DMS53 (cell line): ENCODE results near the gene SPRR5.

Experiments used
- DNase-seq: peaks from one replicate; lab custom pipeline; 2025; lab: John Stamatoyannopoulos, UW

Gene SPRR5

DNA sequence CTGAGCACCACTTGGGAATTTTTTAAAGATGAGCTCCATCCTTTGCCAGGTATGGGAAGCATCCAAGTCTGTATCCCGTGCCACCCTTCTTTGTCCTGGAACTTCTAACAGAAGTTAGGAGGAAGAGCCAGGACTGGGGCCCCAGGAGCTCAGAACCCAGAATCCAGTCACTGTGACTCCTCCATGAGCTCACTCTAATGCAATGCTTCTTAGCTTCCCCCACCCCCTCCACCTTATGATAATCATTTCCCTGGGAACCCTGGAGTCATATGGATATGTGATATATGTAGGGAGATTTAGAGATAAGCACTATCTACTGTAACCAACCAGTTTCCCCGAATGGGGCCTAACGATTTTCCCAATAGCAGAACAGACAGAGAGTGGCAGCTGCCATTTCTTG lies 758 bp upstream of the SPRR5 start:
- no peak for DNase-seq

DNA sequence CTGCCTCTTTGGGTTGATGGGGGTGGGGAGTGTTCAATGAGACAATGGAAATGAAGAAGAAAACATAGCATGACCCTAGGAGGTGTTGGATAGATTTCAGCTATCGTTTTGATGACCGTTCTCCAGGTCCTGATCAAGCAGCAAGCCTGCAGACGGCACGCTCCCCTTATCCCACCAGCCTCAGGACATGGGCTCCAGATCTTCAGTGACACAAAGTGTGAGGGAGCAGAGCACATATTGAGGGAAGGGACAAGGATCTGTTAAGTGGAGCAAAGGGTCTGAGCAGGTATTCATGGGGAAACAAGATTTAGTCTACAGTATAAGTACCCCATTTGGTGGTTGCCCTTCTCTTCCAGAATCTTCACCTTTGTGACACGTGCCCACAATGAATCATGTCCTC lies 4.7 kb downstream of the SPRR5 start:
- DNase-seq: no peak

DNA sequence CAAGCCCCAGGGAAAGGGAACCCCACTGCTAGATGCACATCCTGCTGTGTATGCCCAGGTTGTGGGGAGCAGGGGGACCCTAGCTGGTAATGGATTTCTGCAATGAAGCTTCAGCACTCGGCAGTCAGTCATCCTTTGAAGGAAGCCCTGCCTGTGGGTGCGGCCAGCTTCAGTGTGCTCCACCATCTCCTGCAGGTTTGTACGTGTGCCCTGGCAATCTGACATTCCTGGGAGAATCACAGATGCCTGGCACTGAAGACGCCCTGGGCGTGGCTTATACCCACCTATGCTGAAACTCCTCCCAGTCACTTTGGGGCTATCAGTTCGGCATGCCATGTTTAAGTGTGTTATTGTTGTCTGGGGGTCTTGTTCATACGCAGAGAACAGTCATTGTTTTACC lies 6.8 kb downstream of the SPRR5 start:
- no peak for DNase-seq

DNA sequence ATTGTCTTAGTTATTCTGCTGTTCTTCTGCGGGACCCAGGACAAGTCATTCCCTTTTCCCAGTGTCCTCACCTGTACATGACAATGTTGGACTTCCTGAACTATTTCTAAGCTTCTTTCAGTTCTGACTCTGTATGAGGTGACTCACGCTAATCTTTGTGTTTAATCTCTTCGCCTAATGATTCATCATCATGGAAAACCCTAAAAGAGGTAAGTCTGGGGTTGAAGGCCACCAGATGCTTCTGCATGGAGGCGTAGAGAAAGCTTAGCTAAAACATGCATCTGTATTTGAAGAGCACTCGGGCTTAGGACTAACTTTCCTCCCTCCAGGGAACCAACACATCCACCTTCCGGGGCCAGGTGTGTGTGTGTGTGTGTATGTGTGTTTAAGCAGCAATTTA lies 7.4 kb downstream of the SPRR5 start:
- no peak for DNase-seq

DNA sequence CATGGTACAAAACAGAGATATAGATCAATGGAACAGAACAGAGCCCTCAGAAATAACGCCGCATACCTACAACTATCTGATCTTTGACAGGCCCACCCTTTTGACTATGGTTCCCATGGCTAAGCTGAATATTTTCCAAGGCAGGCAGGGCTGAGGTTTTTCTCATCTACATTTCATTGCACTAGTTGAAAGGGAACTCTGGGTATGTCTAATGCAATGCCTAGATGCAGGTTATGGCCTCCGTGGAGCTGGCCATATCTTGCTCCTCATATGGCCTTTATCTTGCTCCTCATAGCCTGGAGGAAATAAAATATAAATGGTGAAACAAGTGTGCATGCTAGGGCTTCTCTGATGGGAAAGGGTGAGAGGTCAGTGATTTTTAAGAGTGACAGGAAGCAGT lies 10.6 kb downstream of the SPRR5 start:
- DNase-seq: no peak

DNA sequence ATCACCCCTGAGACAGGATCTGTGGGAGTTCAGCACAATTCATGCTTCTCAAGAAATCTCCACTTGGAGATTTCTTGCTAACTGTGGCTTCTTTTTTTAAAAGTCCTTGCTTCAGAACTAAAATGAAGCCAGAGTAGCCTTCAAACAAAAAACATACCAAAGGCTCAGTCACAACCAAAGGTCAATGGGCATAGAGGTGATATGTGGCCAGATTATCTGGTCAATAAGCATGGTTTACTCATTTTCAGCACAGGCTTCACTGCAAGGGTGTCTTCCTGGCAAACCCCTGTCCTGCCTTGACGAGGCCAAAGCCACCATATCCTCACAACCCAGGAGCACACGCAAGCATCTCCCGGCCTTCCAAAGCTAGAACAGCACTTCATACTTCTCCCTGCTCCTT lies 12.3 kb downstream of the SPRR5 start:
- no peak for DNase-seq

DNA sequence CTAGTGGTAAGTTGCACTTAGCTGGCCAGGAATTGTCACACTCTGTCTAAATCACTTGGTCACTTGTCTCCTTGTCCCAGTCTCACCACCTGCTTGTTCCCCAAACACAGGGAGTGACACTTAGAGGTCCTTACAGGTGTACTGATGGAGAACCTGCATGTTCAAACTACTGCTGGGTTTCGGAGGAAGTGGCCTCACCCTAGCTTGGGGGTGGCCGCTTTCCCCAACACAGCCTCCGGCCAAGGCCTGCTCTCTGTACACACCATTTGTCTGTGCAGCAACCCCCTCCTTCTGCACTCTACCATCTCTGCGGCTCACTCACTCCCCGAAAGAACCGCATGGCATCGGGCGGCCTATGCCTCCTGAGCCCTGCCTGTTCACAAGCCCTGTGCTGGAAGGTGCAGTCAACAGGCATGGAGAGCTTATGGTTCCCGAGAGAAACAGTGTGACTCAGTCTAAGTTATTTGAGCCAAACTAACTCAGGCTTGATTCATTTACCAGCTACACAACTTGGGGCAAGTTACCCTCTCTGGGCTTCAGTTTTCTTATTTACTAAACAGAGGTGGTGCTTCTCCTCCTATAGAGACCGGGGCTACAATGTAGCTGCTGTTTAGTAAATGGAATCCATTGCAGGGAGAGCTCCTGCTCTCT lies 12.9 kb downstream of the SPRR5 start:
- DNase-seq: no peak

DNA sequence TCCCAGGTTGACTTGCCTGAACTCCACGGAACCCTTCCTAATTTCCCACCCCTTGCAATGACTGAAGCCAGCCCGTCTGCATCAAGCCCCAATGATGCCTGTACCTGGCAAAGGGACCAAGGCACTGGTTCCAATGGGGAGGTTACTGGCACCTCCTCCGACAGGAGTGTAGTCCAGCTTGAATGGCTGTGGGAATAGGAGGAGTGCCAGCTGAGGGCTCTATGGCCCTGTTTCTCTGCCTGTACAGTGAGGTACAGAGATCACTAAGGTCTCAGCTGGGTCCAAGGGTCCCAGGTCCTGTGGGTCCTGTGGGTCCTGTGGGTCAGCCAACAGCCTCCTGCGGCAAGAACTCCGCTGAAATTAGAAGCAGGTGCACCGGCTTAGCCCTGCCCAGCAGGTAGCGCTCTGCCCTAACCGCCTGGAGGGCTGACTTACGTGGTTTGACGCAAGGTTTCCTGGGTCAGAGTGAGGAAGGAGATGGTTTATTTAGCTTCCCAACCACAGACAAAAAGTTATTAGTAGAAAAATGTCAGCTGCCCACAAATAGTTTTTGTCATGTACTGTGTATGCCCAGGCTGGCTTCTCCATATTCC lies 13.5 kb downstream of the SPRR5 start:
- DNase-seq: peak; percentile 8

DNA sequence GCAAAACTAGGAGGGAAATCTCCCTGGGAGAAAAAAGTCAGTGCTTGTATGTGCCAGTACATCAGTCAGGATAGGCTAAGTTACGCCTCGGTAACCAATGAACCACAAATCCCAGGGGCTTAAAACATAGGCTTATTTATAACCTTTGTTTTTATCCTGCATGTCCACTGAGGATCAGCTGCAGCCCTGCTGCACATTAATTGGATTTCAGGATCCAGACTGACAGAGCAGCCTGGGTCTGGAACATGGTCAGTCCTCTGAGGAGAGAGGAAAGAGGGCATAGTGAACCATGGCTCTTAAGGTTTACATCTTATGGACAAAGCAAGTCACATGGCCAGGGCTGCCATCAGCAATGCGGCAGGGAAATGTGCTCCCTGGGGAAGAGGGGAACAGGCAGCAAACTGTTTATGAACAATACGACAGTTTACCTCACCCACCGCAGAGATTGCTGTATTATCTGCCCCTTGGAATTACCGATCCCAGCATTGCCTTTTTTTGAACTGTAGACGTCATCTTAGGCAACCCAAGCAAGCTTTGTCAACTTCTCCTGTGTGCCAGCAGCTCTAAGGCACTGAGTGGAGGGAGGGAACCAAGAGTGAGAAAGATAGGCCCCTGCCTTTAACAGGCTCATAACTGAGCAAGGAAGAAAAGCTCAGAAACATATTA lies 14.4 kb downstream of the SPRR5 start:
- DNase-seq: no peak

DNA sequence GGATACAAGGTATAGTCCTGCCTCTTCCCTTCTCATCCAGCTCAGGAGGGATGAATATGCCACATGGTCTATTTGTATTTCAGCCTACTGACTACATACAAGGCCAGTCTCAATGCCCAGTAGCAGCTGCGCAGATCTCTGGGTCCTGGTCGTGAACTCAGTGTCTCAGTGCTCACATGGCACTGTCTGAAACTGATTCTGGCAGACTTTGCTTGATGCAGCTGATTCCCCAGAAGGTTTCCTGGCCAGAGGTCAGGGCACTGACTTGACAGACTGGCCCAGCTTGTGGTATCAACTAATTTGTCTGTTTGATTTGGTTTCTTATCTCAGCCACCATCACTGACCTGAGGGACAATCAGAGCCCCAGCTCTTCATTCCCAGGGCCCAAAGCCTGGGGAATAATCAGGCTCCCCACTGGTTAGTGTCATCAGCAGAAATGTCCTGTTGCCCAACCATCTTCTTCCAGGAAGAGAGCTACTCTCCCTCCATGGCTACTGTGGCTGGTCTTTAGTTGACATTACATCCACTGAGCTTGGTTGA lies 15.9 kb downstream of the SPRR5 start:
- no peak for DNase-seq

DNA sequence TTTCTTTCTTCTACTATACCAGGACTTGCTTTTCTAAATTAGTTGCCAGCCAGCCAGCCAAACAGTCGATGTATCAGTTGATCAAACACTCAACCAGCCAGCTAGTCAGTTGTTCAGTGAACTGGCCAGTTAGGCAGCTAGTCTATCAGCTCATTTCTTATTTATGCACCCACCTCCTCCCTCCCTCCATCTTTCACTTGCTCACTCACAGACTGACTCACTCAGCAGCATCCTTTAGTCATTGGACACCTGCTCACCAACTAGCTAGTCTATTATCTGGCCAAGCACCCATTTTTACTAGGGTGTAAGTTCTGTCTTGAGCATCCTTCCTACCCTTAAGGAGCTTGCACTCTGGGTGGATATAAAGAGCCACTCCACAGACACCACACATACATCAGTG lies 17.5 kb downstream of the SPRR5 start:
- DNase-seq: no peak

DNA sequence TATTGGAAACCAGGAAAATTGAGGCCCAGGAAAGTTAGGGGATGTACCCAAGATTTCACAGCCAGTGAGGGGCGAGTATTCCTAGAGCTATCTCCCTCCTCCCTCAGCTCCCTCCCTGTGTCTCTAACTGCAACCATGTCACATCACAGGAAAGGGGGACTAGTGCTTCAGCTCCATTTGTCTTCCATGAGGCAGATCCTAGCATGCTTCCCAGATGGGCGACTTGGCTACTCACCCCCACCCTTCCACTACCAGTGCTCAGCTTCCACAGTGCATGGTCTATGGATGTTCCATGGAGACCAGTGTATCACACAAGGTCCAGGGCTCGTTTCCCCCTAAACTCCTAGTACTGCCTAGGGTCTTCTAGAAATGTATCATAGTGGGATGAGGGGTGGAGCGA lies 18.8 kb downstream of the SPRR5 start:
- no peak for DNase-seq

DNA sequence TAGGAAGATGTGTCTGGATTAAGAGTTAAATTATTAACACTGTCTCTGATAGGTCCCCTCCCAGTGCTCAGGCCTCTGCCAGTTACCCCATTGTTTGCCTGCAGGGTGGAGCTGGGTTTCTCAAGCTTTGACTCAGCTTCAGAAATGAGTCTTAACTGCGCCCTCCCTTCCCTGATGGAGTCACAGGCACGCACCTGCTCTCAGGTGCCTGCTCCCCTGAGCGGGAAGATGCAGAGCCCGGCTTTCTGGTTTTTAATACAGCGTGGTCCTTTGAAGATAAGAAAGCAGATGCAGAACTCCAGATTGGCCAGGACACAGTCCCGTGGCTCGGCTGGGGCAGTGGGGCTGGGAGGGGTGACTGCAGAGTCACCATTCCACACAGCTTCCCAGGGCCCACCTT lies 20.2 kb downstream of the SPRR5 start:
- DNase-seq: no peak

DNA sequence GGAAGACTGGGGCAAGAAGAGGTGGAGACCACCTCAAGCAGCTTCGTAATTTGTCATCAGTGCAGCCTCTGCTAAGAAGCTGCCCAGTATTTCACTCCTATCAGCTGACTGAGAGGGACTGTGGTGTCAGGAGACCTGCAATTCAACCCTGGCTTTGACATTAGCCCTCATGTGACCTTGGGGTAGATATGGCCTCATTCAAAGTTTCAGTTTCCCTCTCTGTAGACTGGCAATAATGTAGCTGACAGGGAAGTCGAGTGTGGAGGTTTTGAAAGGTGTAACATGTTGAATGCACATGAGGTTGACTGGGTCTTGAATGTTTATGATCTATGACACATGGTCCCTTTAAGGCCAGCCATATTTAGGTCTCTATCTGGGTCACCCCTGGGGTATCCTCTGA lies 21.2 kb downstream of the SPRR5 start:
- DNase-seq: no peak

DNA sequence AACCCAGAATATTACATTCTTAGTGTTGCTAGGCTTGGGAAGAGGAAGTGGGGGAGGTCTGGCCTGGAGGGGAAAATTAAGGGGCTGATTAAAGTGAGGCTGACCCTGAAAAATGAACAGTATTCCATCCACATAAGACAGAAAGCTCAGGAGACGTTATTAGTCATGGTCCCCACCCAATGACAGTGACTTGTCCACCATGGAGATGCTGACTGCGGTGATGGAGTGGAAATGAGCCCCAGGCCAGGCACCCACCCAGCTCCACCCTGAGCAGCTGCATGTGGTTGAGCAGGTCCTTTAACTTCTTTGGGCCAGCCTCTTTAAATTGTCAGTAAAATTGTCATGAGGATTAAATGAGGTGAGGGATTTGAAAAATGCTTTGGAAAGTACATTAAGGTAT lies 22.0 kb downstream of the SPRR5 start:
- no peak for DNase-seq

DNA sequence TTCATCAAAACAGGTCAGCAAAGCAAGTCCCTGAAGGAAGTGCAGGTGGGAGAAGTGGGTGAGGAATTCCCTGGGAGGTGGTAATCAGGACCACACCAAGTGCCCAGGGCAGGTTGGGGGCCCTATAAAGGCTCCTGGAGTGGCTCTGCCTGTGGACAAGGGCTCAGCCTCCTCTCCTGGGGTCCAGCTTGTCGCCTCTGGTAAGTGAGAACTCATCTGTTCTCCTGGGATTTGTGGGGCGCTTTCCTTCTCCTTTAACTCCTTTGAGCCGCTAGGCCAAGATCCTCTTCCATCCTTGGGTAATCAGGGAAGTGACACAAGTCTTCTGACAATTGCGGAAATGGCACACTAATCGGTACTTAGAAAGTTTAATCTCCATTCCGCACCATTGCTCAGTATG lies 23.5 kb downstream of the SPRR5 start, which contains the start of gene SPRR4:
Gene SPRR4, plus strand, starts transcription at position 154 of the 400 bp plus-strand sequence. CDS start 1,243 bp downstream, outside the sequence.
- no peak for DNase-seq

DNA sequence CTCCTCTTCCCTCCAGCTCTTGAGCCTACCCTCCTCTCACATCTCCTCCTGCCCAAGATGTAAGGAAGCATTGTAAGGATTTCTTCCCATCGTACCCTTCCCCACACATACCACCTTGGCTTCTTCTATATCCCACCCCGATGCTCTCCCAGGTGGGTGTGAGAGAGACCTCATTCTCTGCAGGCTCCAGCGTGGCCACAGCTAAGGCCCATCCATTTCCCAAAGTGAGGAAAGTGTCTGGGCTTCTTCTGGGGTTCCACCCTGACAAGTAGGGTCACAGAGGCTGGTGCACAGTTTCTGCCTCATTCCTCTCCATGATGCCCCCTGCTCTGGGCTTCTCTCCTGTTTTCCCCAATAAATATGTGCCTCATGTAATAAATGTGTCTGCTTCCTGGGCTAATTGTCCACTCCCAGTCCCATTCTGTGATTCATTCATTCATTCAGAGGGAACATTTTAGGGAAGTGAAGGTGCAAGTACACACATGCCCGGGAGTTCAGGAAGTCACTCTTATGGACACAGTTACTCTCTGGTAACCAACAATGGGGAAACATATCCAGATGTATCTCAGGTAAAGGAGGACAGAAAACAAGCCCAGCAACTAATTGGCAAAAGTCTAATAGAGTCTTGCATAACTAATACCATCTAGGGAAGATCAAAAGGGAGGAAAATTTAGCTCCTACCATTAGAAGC lies 25.3 kb downstream of the SPRR5 start:
- DNase-seq: no peak

DNA sequence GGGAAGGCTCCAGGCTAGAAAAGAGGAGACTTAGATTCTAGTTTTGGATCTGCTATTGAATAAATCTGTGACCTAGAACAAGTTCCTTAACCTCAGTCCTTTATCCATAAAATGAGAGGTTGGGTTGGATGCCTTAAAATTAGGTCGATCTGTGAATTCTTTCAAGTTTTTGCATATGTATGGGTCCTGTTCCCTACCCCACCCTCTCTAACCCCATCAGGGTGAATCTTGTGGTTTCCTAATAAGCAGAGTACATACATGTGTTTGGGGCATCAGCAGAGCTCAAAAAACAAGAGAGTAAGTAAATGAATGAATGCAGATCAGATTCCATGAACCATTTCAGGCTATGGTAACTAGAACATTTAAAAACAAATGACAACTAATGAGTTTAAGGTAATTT lies 29.7 kb downstream of the SPRR5 start:
- DNase-seq: no peak

DNA sequence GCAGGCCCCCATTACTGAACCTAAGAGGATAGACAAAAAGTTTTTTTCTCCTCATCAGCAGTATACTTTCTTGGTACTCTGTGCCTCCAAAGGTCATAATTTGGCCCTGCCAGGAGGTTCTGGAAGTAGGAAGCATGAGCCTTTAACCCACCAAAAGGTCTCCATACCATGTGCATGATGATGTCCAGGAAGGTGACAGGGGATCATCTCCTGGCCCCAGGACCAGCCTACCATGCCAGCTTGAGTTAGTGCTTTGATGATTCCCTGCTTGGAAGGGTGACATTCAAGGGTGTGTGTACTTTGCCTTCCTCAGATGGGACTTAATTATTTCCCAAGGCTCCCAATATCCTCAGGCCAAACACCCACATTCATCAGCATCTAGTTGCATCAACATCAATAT lies 30.6 kb downstream of the SPRR5 start:
- no peak for DNase-seq

DNA sequence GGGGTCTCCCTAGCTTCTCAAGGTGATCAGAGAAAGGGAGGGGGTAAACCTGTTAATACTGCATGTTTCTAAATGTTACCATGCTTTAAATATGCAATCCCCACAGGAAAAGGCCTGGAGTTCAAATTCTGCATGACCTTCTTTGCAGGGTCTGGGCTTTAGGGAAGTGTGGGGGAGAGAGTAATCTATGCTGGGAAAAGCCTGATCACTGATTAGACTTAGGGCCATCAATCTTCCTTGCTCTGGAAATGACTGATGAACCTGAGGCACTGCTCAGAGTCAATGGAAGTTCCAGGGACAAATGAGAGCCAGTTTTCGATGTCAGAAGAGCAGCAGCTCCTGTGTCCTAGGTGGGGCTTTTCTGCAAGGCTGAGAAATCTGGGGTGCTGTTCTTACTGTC lies 33.7 kb downstream of the SPRR5 start:
- no peak for DNase-seq

DNA sequence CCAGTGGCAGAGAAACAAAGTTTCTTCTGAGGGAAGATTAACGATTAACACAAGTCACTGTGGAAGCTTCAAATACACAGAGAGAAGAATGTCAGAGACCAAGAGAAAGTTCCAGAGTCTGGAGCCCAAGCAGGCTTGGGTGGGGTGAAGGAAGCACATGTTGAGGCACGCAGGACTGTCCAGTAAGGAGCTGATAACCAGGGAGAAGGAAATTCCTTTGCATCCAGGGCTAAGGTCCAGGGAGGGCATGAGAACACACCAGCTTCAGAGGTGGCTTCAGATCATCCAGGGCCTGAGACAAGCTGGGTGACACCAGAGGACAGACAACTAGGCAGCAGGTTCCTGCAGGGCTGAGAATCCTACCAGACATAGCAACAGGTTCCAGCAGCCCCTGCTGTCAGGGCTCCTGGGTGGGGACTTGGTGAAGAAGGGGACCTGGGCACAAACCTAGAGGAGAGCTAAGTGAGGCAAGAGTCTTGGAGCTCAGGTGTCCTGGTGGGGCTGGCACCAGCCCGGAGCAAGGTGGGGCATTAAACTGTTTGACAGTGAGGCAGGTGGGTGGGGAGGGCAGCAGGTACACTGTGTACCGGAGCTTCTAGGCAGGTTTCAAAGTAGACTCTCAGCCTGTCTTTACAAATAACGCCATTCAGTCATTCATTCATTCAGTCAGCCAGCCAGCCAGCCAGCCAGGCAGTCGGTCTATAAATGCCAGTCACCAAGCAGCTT lies 34.3 kb downstream of the SPRR5 start:
- DNase-seq: no peak

DNA sequence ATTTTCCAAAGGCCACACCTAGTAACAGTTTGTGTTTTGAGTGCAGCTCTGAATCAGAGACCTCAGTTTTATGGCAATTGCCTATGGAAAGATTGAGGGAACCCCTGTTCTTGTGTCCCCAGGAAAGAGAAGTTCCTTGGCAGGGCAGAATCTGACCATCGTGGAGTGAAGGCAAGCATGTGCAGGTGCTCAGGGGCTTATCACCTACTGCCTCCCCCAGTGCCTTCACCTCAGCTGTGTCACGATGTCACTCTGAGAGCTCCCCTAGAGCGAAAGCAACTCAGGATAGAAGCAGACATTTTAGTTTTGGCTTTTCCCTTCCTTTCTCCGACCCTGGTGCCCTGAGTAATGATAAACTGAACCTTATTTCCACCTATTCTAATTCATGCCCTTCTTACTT lies 35.1 kb downstream of the SPRR5 start:
- DNase-seq: no peak
